ENCODE results near the gene TRPV2.
"Not testable (repeated sequence)": the region's sequence is repeated elsewhere in the genome, so short reads cannot be mapped to it uniquely, and the experiment has no call there.

The TRPV2 gene

GRCh38 chr17:16380640-16381495 lies 34.5 kb upstream of the TRPV2 start, which contains the start of gene UBB:
Gene UBB, plus strand, starts transcription at chr17:16381091. Its CDS starts 817 bp downstream, at chr17:16381908.
- peak within 1 kb of the TSS; percentile 83 for H3K4me3 ChIP-seq (ENCODE audit: low read depth, low read length)
- in situ Hi-C loops (cut with HindIII; ENCODE audit: low sequenced_read_pairs): no loop called here
- peak; percentile 16 for TF ChIP-seq CTCF (IDR thresholded peaks at IDR 0.05; ENCODE audit: low read depth, low read length)
- DNase-seq (ENCODE audit: low read depth, low spot score): peak; percentile 99

GRCh38 chr17:16381496-16381820 lies 33.9 kb upstream of the TRPV2 start:
- in situ Hi-C loops (cut with HindIII; ENCODE audit: low sequenced_read_pairs): no loop called here
- peak; percentile 42 for DNase-seq (ENCODE audit: low read depth, low spot score)
- no peak for TF ChIP-seq CTCF (IDR thresholded peaks at IDR 0.05; ENCODE audit: low read depth, low read length)
- H3K4me3 ChIP-seq (ENCODE audit: low read depth, low read length): peak overlapping the region; percentile 83

GRCh38 chr17:16383216-16383615 lies 32.2 kb upstream of the TRPV2 start:
- no peak for TF ChIP-seq CTCF (IDR thresholded peaks at IDR 0.05; ENCODE audit: low read depth, low read length)
- DNase-seq (ENCODE audit: low read depth, low spot score): no peak
- in situ Hi-C loops (cut with HindIII; ENCODE audit: low sequenced_read_pairs): no loop called here
- no peak overlapping the region for H3K4me3 ChIP-seq (ENCODE audit: low read depth, low read length)

- TF ChIP-seq CTCF (IDR thresholded peaks at IDR 0.05; ENCODE audit: low read depth, low read length): no peak
- DNase-seq (ENCODE audit: low read depth, low spot score): no peak
- H3K4me3 ChIP-seq (ENCODE audit: low read depth, low read length): no peak overlapping the region
- in situ Hi-C loops (cut with HindIII; ENCODE audit: low sequenced_read_pairs): no loop called here
Measured at GRCh38 chr17:16383772-16384287, 31.5 kb upstream of the TRPV2 start.

- TF ChIP-seq CTCF (IDR thresholded peaks at IDR 0.05; ENCODE audit: low read depth, low read length): no peak
- no peak for DNase-seq (ENCODE audit: low read depth, low spot score)
- in situ Hi-C loops (cut with HindIII; ENCODE audit: low sequenced_read_pairs): no loop called here
- H3K4me3 ChIP-seq (ENCODE audit: low read depth, low read length): no peak overlapping the region
Measured at GRCh38 chr17:16384557-16384956, 30.8 kb upstream of the TRPV2 start.

GRCh38 chr17:16386126-16386507 lies 29.3 kb upstream of the TRPV2 start:
- DNase-seq (ENCODE audit: low read depth, low spot score); in situ Hi-C loops (cut with HindIII; ENCODE audit: low sequenced_read_pairs); H3K4me3 ChIP-seq (ENCODE audit: low read depth, low read length): not testable (repeated sequence)

GRCh38 chr17:16391451-16391850 lies 23.9 kb upstream of the TRPV2 start:
- no peak overlapping the region for H3K4me3 ChIP-seq (ENCODE audit: low read depth, low read length)
- in situ Hi-C loops (cut with HindIII; ENCODE audit: low sequenced_read_pairs): no loop called here
- no peak for DNase-seq (ENCODE audit: low read depth, low spot score)
- TF ChIP-seq CTCF (IDR thresholded peaks at IDR 0.05; ENCODE audit: low read depth, low read length): no peak

- DNase-seq (ENCODE audit: low read depth, low spot score); H3K4me3 ChIP-seq (ENCODE audit: low read depth, low read length); in situ Hi-C loops (cut with HindIII; ENCODE audit: low sequenced_read_pairs): not testable (repeated sequence)
Measured at GRCh38 chr17:16392491-16392890, 22.9 kb upstream of the TRPV2 start.

- in situ Hi-C loops (cut with HindIII; ENCODE audit: low sequenced_read_pairs); DNase-seq (ENCODE audit: low read depth, low spot score); H3K4me3 ChIP-seq (ENCODE audit: low read depth, low read length): not testable (repeated sequence)
Measured at GRCh38 chr17:16395887-16396286, 19.5 kb upstream of the TRPV2 start.

GRCh38 chr17:16396693-16397092 lies 18.7 kb upstream of the TRPV2 start:
- in situ Hi-C loops (cut with HindIII; ENCODE audit: low sequenced_read_pairs); H3K4me3 ChIP-seq (ENCODE audit: low read depth, low read length); DNase-seq (ENCODE audit: low read depth, low spot score): not testable (repeated sequence)
